PC-3 (cell line): ENCODE results near the gene SRR.

ENCODE experiments used
- CTCF ChIP-seq: fragments of 300-600 bp; sonication (generic); conservative IDR thresholded peaks from 2 replicates; pipeline ENCODE4 v1.5.1; 2017; ENCODE audit warnings: antibody characterized with exemption, low read depth, mild to moderate bottlenecking, low read length
- EZH2 ChIP-seq: fragments of 300-600 bp; sonication (generic); IDR thresholded peaks from one replicate; pipeline ENCODE4 v1.6.1; 2017; ENCODE audit warnings: antibody characterized with exemption, mild to moderate bottlenecking, low read length; ENCODE audit not compliant: unreplicated experiment
- EZH2phosphoT487 ChIP-seq: fragments of 300-600 bp; sonication (generic); IDR thresholded peaks from 2 replicates; pipeline ENCODE4 v1.6.1; 2018; ENCODE audit warnings: mild to moderate bottlenecking, antibody characterized with exemption, low read length, borderline replicate concordance

DNA sequence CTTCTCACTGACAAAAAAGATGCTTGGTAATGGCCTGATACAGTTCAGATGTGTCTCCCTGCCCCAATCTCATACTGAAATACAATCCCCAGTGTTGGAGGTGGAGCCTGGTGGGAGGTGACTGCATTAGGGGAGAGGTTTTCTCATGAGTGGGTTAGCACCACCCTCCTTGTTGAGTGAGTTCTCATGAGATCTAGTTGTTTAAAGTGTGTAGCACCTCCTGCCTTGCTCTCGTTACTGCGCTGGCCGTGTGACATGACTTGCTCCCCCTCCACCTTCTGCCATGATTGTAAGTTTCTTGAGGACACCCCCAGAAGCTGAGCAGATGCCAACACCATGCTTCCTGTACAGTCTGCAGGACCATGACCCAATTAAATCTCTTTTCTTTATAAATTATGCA lies 27.6 kb downstream of the SRR start:
- no peak for TF ChIP-seq CTCF
- no peak for TF ChIP-seq EZH2
- no peak for TF ChIP-seq EZH2phosphoT487
